Stimulated activated CD8-positive, alpha-beta memory T cell treated with anti-CD3 and anti-CD28 coated beads, Interleukin-4, amount 100 ng/mL, for 48 hours (primary cell): Measurements from ENCODE around the gene PPM1N.

Experiments
- DNase-seq: peaks from one replicate; pipeline ENCODE4 v3.0.0-alpha.2; 2020

Gene PPM1N

GRCh38 chr19:45492627-45493470 is 5.4 kb upstream of the PPM1N start:
- no peak for DNase-seq

- no peak for DNase-seq
Measured at GRCh38 chr19:45494261-45494916, 3.9 kb upstream of the PPM1N start.

GRCh38 chr19:45495178-45495577 is 3.1 kb upstream of the PPM1N start:
- no peak for DNase-seq

- peak; percentile 62 for DNase-seq
Measured at GRCh38 chr19:45496349-45496953, 1.8 kb upstream of the PPM1N start.

GRCh38 chr19:45497791-45498190 is 452 bp upstream of the PPM1N start:
- no peak for DNase-seq

GRCh38 chr19:45499196-45500180 is 1.2 kb downstream of the PPM1N start:
- DNase-seq: peak; percentile 88

GRCh38 chr19:45500918-45501729 is 2.9 kb downstream of the PPM1N start:
- DNase-seq: no peak

GRCh38 chr19:45501730-45502014 is 3.4 kb downstream of the PPM1N start:
- DNase-seq: no peak

- DNase-seq: no peak
Measured at GRCh38 chr19:45502111-45502510, 3.9 kb downstream of the PPM1N start.

GRCh38 chr19:45503909-45504308 is 5.7 kb downstream of the PPM1N start:
- no peak for DNase-seq

- DNase-seq: no peak
Measured at GRCh38 chr19:45505151-45505995, 7.1 kb downstream of the PPM1N start.

- no peak for DNase-seq
Measured at GRCh38 chr19:45505996-45506245, 7.7 kb downstream of the PPM1N start.

- DNase-seq: peak; percentile 100
Measured at GRCh38 chr19:45506246-45506988, 8.2 kb downstream of the PPM1N start.

GRCh38 chr19:45506989-45507871 is 9.0 kb downstream of the PPM1N start, which contains the start of gene VASP:
Gene VASP (plus strand): TSS chr19:45507479. CDS start chr19:45507772, 293 bp downstream.
- peak; percentile 93 for DNase-seq

- DNase-seq: no peak
Measured at GRCh38 chr19:45507872-45508416, 9.7 kb downstream of the PPM1N start.

GRCh38 chr19:45508417-45508860 is 10.2 kb downstream of the PPM1N start:
- DNase-seq: peak; percentile 75

GRCh38 chr19:45508861-45509691 is 10.8 kb downstream of the PPM1N start:
- peak; percentile 69 for DNase-seq

- DNase-seq: no peak
Measured at GRCh38 chr19:45509692-45510015, 11.4 kb downstream of the PPM1N start.
